Myocyte (in vitro differentiated cells): ENCODE data around the gene LIN54. TPM values are rescaled to one million over a fixed set of nuclear protein-coding genes. Genes with fewer than 3 reads are reported as not detected.

Experiments
- DNase-seq: peaks from one replicate; pipeline ENCODE4 v3.0.0-alpha.2; 2012; ENCODE audit warnings: low read depth
- total RNA-seq: library from RNA; depleted of rRNA; stranded (reverse); fragments of >200 nt; gene quantifications from 2 replicates; pipeline ENCODE4 v1.2.3, GENCODE V29; 2014

The LIN54 gene
- total RNA-seq, 1 donor from 2014 or later = 10.9 TPM

DNA sequence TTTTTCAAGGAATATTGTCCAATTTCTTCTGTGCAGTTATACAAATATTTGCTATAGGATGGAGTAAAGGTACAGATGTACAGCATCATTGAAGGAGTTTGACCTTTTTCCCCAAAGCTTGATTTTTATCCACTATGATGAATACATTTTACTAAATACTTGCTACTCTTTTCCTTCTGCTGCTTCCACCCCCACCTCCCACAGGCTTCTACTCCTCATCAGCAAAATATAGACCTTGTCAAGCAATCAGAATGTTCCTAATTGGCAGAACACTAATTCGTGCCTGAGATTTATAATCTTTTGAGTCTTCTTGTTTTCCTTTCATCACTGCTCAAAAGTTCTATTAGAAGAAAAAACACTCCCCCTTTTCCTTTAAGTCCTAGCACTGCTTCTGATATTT lies 113.9 kb downstream of the LIN54 start:
- no peak for DNase-seq

DNA sequence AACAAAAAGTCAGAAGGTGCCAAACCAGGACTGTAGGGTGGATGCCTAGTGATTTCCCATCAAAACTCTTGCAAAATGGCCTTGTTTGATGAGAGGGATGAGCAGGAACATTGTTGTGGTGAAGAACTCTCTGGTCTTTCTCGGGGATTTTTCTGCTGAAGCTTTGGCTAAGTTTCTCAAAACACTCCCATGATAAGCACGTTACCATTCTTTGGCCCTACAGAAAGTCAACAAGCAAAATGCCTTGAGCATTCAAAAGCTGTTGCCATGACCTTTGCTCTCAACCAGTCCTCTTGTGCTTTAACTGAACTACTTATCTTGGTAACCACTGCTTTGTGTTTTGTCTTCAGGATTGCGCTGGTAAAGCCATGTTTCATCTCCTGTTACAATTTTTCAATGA lies 116.7 kb downstream of the LIN54 start:
- DNase-seq = no peak

DNA sequence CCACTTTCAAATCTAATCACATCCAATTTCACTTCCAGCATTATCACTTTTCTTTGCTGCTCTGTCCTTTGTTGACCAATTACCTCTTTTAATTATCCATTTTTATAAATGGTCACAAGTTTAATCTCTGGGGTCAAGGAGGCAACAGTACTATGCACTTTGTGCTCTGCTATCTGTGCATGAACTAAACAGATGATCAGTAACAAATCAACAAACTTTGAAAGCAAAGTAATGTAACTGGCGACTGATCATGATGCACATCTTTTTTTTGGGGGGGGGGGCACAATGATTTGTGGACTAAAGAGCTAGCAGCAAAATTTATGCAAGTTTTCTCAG lies 118.2 kb downstream of the LIN54 start:
- no peak for DNase-seq

DNA sequence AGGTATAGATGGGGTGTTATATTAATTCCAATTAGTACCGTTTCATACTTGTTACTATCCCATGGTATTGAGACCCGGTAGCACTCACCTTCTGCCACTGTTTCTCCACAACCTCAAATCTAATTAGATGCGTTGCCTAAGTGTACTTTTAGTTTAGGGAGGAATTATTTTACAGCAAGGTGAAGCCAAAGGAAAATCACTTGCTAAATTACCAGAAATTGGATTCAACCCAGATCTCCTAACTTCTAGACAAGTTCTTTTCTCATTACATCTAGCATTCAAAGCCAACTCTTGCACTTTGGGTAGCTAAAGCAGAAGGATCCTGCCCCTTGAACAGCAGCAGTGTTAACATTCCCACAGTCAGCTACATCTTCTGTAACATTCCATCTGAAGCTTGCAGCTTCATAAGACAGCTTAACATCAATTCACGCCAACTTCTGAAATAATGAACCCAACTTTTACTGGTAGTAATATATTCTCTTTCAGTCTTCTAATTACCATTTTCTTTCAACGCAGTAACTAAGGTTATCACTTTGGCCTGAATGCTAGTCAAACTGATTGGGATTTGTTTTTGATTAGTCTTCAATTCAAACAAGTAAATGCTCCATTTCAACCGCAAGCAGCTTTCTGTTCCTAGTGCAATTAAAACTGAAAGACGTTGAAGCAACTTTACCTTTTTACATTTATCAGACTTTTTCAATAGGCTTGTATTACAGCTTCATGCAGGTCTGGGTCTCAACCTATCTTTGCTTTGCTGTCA lies 118.7 kb downstream of the LIN54 start:
- no peak for DNase-seq

DNA sequence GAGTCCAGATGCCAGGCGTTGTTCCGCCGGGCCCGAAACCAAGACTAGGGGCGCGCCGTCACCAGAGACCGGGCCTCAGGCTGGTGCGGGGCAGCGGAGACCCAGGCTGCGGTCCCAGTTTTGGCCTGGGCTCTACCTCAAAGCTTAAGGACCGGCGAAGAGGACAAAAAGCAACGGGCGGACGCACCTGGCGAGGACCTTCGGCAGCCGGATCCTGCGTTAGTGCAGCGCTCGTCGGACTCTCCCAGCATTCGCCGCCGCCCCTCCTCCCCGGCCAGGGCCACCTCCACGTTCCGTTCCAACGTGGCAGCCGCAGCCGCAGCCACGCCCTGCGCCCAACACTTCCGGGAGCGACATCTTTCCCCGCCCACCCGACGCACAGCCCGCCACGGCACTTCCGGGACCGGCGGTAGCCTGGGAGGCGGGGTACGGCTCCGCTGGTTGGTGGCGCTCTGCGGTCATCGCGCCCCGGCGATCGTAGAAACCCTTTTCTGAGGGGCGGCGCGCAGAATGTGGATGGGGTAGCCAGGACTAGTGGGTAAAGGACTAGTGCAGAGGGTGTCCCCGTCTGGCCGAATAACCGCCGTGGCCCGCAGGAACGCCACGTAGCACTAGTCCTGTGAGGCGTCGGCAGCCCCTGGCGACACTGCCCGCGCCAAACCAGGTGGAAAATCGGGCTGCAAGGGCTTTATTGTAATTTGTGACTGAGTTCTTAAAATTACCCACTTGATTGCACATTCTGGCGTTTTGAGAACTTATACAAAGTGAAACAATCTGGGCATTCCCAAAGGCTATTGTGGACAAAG lies 119.5 kb downstream of the LIN54 start, which contains the start of gene SEC31A:
TSS of gene SEC31A (minus strand) at position 253 of the 806 bp plus-strand sequence. CDS start 9,217 bp downstream, outside the sequence.
- peak; percentile 96 for DNase-seq

DNA sequence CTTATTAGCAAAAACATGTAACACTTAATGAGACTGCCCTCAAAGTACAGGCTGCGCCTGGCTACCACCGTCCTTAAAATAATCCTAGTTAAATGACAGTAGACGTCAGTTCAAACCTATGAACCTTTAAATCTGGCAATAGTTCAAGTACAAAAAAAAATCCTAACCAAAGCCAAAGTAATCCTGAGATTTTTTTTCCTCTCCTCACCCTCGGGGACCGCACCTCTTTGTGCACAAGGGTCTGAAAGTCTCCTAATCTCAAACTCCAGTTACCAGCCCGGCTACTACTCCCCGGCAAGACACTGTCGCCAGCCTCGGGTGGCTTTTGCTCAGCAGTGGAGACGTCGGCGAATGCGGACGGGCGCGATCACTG lies 120.1 kb downstream of the LIN54 start:
- DNase-seq = no peak

DNA sequence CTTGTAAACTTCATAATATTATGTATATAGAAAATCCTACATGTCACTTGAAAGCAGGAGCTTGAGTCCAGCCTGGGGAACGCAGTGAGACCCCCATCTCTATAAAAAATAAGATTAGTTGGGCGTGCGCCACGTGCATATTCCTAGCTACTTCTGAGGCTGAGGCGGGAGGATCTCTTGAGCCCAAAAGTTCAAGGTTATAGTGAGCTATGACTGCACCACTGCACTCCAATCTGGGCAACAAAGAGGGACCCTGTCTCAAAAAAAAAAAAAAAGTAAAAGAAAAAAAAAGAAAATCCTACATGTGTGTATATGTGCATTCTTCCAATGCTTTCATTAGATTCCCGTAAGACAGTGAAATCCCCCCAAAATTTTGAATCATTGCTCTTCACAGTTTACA lies 121.3 kb downstream of the LIN54 start:
- DNase-seq = no peak

DNA sequence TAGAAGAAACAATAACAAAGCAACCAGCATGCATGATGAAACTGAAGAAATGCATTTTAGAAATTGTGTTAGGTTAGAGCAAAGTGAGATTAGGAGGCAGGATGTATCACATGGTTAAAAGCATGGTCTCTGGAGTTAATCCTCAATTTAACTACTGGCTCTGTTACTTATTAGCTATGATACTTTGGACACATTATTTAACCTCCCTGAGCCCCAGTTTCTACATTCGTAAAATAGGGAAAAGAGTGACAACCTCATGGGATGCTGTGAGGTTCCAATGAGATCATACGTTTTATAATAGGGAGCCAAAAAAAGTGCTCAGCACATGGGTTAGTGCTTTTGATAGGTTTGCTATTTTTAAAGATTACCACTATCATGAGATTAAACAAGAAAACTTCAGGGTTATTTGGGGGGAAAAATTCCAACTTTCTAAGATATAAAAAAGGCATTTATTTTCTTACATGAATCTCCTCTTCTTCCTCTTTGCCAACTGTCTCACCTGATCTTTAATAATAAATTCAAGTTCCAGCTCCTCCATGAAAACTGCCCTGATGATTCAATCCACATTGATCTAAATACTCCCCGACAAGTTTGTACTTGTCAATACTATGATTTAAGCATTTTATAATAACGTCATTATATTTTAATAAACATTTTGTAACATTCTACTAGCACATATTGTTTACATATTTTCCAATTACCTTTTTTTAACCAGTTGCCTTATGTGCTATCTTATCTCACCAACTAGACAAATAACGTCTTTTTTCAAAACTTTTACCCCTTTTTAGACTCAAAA lies 124.3 kb downstream of the LIN54 start:
- peak; percentile 34 for DNase-seq

DNA sequence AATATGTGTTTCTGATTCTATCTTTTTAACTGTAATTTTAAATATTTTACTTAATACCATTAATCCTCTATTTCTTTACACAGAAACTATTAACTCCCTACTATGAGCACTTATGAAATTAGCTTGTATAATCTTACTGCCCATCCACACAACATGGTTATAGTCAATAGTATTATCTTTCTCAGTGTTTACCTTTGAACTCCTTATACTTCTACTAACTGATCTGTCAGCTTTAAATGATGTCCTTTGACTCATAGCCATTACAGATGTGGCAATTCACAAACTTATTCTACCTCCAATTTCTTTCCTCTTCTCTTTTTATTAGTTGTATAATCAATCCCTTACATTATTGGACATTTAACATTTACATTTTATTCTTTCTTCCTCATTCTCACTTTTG lies 125.2 kb downstream of the LIN54 start:
- DNase-seq = no peak

Other genes starting within 250 kb of the LIN54 start
- 33.6 and 45.0 TPM in 2 replicates for gene SCD5, start 212.0 kb downstream of the LIN54 start, total RNA-seq
- gene SEC31A, start 119.7 kb downstream of the LIN54 start, total RNA-seq = 271 and 370 TPM in 2 replicates
- gene THAP9, start 110.1 kb downstream of the LIN54 start, total RNA-seq = 6.4 and 8.6 TPM in 2 replicates
- 84.7 and 94.5 TPM in 2 replicates for gene COPS4, start 24.4 kb upstream of the LIN54 start, total RNA-seq
- gene PLAC8, start 103.9 kb upstream of the LIN54 start, total RNA-seq = 4.4 and 17.5 TPM in 2 replicates